ENCODE results near the gene CFAP210.

CFAP210 gene

DNA sequence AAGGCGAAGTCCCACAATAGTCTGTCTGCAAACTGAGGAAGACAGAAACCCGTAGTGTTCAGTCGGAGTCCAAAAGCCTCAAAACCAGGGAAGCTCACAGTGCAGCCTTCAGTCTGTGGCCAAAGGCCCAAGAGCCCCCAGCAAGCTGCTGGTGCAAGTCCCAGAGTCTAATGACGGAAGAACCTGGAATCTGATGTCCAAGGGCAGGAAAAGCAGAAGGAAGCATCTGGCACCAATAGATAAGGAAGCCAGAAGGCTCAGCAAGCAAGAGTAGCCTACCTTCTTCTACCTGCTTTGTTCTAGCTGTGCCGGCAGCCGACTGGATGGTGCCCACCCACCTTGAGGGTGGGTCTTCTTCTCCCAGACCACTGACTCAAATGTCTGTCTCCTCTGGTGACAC, 21.8 kb downstream of the CFAP210 start:
- DNase-seq: no peak

DNA sequence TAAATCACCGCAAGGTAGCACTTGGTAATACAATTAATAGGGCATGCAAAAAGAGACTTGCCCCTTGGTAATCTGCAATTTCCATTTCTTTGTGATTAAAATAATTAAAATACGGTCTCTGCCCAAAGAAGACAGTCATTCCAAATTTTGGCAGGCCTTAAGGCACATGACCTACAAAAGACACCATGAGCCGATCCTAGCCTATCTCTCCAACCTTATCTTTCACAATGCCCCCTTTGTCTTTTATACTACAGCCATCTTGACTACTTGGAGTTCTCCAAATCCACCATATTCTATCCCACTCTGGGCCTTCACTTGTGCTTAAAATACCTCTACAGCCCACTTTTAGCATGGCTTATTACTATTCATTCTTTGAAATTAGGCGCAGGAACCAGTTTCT, 23.3 kb downstream of the CFAP210 start:
- DNase-seq: no peak

DNA sequence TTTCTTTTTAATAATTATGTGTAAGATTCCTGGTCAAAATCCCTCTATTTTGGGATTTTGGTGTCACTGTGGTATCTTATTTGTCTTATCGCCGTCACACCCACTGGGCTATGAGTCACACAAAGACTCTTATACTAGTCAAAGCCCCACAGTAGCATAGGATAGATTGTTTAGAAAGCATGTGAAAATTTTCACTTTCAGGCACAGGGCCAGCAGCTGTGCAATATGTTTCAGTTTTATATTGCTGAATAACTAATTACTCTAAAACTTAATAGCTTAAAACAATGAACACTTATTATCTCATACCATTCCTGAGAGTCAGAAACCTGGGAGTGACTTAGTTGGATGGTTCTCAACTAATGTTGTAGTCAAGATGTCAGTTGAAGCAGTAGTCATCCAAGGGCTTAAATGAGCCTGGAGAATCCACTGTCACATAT, 24.0 kb downstream of the CFAP210 start:
- no peak for DNase-seq

DNA sequence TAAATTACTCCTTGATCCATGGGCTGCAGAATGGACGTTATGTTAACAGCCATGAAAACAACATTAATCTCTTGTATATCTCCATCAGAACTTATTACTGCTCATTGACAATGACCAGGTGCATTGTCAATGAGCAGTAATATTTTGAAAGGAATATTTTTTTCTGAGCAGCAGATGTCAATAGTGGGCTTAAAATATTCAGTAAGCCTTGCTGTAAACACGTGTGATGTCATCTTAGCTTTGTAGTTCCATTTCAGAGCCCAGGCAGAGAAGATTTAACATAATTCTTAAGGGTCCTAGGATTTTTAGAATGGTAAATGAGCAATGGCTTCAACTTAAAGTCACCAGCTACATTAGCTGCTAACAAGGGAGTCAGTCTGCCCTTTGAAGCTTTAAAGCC, 26.6 kb downstream of the CFAP210 start:
- DNase-seq: no peak

DNA sequence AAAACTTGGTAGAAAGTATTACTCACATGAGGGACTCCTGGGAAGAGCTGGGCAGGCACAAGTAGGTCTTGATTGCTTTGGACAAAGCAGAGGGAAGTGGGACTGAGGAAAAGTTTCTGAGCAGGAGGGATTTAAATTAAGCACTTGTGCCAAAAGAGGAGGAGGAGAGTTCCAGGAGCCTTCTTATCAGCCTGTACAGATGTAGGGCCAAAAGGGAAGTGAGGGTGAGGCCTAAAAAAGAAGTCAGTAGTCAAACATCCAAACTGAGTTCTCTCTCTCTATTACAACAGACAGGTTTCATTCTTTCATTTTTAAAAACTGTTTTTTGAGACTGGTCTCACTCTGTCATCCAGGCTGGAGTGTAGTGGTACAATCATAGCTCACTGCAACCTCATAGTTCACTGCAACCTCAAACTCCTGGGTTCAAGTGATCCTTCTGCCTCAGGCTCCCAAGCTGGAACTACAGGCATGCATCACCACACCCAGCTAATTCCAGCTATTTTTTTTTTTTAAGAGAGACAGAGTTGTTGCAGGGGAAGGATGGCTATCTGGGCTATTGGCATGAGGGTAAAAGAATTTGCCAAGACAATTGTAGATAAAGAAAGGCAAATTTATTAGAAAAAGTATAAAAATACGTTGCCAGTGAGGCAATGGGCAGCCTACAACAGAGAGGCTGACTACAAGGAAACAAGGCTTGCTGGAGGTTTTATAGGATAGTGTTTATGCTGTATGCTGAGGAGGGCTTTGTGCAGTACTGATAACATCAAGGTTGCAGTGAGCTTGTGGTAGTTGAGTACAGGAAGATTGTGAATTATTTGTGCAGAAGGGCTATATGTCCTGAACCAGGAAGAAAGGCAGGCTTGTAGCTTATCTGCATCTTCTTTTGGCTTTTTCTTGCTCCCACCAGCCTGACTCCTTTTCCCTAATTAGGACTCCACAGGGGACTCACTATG, 29.0 kb downstream of the CFAP210 start:
- DNase-seq: no peak

DNA sequence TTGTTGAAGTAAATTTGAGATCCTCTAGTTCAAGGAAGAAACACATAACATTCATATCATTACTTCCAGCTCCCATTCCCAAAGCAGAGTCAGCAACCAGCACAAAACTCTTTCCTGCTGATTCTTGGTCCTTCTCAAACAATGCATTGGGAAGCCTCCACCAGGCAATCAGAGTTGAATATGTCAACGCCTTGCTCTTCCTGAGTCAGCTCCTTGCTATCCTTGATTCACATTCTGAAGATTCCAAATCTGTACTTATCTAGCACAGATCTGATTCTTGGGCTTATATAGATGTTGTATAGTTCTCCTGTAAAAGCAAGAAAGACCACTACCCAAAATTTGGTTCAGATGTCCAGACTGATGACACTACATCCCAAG, 29.6 kb downstream of the CFAP210 start:
- DNase-seq: no peak

DNA sequence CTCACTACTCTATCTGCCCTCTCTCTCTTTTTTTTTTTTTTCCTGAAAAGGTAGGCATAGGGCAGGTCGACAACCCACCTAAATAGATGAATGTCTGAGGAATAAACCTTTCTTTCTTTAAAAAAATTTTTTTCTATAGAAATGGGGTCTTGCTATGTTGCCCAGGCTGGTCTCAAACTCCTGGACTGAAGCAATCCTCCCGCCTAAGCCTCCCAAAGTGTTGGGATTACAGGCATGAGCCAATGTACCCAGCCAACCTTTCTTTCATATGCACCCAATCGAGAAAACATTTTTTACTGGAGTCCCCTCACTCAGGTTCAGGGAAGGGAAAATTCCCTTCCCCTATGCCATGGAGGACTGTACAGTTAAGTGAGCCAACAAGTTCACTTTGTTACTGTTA, 31.0 kb downstream of the CFAP210 start:
- DNase-seq: no peak

DNA sequence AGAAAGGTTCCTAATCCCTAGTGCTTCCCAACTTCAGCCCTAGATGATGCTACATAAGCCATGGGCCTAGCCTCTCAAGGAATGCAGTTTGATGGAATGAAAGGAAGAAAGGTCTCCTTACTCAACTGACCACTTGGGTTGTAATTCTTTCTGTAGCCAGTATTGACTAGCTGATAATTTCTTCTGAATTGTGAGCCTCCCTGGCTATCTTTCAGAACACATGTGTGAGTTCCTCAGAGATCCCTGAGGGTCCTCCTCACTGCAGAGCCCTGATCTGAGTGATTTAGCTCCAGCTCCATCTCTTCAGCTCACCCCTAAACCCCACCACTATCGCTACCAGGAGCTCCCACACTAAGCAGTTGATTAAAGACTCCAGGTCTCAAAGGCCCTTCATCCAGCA, 31.5 kb downstream of the CFAP210 start:
- no peak for DNase-seq

DNA sequence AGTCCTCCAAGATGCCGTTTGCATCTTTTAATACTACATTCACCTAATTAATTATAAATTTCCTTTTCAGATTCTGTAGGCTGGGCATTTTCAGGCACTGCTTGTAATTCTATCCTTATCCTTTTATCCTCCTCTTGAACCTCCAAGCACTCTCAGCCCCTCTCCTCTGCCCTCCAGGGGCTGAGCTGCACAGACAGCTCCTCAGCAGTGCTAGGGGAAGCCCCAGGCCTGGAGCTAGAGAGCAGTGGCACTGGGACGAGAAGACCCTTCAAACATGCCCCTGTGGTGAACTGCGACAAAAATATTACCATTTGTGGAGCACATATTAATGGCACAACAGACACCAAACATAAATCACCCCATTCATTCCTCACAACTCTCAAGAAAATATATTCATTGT, 32.9 kb downstream of the CFAP210 start:
- no peak for DNase-seq

DNA sequence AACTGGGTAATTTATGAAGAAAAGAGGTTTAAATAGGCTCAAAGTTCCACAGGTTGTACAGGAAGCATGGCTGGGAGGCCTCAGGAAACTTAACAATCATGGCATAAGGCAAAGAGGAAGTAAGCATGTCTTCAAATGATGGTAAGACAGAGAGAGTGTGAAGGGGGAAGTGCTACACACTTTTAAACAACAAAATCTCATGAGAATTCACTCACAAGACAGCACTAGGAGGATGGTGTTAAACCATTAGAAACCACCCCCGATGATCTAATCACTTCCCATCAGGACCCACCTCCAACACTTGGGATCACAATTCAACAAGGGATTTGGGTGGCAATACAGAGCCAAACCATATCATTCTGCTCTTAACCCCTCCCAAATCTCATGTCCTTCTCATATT, 34.9 kb downstream of the CFAP210 start:
- DNase-seq: no peak

DNA sequence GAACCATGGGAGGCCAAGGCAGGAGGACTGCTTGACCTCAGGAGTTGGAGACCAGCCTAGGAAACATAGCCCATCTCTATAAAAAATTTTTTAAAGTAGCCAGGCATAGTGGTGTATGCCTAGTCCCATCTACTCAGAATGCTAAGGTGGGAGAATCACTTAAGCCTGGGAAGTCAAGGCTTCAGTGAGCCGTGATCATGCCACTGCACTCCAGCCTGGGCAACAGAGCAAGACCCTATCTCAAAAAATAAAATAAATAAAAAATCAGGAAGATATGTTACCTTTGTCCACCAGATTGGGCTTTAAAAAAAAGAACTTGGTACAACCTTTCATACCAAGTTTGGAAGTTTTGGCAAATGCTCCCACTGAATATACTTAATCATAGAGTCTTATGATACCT, 35.3 kb downstream of the CFAP210 start:
- DNase-seq: no peak

DNA sequence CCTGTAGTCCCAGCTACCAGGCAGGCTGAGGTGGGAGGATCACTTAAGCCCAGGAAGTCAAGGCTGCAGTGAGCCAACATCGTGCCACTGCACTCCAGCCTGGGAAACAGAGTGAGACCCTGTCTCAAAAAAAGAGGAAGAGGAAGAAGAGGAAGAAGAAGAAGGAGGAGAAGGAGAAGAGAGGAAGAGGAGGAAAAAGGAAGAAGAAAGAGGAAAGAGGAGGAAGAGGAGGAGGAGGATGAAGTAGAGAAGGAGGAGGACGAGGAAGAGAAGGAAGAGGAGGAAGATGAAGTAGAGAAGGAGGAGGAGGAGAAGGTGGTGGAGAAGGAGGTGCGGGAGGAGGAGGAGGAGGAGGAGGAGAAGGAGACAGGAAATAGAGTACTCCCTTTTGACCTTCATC, 38.0 kb downstream of the CFAP210 start:
- DNase-seq: no peak

DNA sequence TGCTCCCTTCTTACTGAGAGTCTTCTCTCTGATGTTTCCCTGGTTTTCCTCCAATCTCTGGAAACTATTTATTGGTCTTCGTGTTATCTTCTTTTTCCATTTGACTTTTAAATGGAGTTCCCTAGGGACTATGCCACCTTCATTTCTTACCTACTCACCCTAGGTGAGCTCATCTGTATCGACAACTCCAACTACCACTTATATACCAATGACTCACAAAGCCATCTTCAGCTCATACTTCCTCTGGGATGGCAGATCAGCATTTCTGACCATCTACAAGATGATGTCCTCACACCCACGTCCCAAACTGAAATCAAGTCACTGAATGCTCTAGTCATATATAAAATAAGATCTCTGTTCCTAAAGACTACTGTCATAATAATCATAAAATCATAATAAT, 40.6 kb downstream of the CFAP210 start:
- no peak for DNase-seq

DNA sequence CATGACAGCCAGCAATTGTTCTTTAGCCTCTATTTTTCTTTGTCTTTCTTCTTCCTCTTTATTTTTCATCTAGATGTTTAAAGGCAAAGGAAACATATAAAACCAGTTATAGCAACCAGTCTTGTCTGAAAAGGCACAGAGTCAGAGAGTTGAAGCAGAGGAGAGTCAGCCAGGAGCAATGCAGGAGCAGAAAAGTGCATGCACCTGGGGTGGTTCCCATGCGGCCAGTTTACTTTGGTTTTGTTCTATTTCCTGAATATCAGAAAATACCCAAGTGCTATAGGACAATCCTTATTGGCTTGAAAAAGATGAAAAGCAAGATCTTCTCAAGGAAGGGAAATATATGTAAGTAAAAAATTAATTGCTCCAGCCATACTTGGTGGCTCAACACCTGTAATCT, 44.9 kb downstream of the CFAP210 start:
- DNase-seq: no peak

DNA sequence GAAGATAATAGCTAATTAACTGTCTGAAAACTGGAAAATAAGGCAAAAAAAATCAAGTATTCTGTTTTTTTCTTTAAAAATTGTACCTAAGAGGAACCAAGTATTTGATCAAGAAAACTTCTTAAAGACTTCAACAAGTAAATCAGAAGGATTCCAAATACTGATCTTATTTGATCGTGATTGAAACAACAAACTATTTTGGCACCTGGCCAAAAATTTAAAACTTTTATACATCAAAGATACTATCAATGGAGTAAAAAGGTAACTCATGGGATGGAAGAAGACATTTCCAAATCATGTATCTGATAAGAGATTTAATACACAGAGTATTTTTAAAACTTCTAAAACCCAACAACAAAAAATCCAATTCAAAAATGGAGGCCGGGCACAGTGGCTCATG, 46.7 kb downstream of the CFAP210 start:
- no peak for DNase-seq

DNA sequence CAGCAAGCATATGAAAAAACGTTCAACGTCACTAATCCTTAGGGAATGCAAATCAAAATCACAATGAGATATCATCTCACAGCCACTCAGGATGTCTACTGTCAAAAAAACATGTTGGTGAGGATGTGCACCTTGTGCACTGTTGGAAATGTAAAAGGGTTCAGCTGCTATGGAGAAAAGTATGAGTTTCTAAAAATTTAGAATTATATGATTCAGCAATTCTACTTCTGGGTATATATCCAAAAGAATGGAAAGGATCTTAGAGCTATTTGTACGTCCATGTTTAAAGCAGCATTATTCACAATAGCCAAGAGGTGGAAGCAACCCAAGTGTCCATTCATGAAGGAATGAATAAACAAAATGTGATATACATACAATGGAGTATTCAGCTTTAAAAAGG, 50.0 kb downstream of the CFAP210 start:
- no peak for DNase-seq

DNA sequence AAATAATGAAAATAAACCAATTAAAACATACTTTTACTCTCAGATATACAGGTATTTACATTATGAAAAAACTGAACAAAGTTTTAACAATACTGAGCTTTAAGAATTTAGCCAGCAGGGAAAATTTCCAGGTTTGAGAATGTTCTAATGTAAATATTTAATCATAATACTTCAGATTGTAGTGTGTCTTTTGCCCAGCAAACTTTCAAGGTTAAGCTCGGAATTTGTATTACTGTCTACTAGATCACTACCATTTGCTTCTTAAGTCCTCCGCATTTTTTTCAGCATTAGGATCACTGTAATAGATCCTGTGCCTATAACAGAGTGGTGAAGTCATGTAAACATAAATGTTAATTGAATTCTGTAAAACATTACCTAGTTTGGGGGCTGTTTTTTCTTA, 52.7 kb downstream of the CFAP210 start:
- DNase-seq: no peak

DNA sequence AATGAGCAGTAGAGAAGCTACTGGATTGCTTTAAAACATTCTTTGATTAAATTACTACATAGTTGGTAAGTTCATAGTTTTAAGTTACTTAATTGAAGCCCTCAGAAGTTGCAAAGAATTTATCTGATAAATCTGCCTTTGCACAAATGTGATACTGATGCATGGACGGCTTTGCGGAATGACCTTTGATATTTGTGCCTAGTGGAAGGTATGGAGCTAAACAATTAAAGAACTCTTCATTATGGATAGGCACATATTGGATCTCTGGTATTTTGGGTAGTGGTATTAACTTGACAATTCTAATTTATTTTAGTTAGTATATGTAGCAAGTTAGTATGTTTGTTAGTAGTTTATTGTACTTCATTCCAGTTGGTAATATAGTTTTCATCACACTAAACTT, 54.1 kb downstream of the CFAP210 start:
- DNase-seq: no peak

DNA sequence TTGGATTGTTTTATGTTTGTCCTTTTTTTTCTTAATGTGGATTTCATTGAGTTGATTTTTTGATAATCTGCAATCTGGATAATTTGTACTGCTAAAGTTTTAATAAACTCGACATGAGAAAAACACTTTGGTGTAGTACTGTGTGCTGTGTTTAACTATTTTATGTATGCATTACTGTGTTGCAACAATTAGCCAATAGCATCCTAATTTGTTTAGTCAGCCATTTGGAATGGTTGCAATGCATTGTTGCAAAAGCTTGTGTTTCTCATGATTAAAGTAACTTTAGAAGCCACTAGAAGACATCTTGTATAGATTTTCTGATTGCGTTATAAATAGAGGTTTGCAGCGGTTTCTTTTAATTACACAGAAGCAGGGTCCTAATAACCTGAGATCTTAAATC, 56.6 kb downstream of the CFAP210 start:
- DNase-seq: no peak

DNA sequence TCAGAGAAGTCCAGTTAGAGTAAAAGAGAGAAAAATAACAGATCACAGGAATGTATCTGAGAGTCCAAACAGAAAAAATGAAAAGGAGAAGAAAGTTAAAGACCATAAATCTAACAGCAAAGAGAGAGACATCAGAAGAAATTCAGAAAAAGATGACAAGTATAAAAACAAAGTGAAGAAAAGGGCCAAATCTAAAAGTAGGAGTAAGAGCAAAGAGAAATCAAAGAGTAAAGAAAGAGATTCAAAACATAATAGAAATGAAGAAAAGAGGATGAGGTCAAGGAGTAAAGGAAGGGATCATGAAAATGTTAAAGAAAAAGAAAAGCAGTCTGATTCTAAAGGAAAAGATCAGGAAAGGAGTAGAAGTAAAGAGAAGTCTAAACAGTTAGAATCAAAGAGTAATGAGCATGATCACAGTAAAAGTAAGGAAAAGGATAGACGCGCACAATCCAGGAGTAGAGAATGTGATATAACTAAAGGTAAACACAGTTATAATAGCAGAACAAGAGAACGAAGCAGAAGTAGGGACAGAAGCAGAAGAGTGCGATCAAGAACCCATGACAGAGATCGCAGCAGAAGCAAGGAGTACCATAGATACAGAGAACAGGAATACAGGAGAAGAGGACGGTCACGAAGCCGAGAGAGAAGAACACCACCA, 57.6 kb downstream of the CFAP210 start:
- DNase-seq: no peak

DNA sequence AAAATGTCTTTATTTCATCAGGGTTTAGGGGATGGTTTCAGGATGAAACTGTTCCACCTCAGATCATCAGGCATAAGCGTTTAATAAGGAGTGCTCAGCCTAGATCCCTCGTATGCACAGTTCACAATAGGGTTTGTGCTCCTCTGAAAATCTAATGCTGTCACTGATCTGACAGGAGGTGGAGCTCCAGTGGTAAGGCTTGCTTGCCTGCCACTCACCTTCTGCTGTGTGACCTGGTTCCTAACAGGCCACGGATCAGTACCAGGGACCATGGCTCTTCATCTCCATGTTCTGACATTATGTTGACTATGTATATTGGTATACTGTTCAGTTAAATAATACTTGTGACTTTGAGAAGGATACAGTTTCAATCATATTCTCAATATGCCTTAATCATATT, 68.4 kb downstream of the CFAP210 start:
- no peak for DNase-seq

DNA sequence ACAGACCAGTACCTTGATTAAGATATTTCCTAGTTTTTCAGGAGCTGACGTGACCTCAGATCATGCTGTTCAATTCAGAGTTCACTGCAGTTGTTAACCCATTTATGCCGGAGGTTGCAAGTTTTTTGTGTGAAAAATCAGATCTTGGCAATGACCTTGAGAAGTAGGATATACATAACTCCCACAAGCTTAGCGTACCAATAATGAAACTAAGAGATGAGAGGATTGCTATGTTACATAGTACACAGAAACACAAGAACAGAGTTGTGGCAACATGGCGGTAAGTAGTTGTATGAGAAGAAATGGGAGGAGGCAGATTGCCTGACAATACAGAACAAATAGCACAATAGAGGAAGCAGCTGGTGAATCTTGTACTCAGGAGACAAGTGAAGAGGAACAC, 71.0 kb downstream of the CFAP210 start:
- DNase-seq: no peak

DNA sequence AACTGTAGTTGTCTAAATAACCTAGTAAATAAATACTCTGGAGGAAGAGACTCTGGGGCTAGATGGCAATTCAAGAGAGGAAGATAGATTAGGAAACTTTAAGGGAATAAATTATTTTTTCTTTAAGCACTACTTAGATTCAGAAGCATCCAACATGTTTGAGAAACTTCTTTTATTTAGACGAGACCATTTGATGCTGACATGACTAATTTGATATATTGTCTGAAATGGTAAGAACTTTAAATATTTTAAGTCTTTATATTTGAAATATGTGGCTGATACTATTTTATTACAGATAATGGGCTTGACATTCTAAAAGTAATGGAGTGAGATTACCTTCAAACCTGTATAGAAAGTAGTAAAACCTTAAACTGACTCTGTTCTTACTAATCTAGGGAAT, 73.7 kb downstream of the CFAP210 start:
- DNase-seq: no peak

DNA sequence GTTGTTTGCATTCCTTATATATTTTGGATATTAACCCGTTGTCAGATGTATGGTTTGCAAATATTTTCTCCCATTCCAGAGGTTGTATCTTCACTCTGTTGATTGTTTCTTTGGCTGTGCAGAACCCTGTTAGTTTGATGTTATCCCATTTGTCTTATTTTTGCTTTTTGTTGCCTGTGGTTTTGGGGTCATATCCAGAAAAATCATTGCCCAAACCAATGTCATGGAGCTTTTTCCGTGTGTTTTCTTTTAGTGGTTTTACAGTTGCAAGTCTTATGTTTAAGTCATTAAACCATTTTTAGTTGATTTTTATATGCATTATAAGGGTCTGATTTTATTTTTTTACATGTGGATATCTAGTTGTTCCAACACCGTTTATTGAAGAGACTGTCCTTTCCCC, 74.3 kb downstream of the CFAP210 start:
- no peak for DNase-seq

Measured in C1 segment of cervical spinal cord (tissue), 14 donors.